Endodermal cell (in vitro differentiated cells): ENCODE measurements around the gene PCCA. TPM values are rescaled to one million over a fixed set of nuclear protein-coding genes. Genes with fewer than 3 reads are reported as not detected.
A peak's percentile ranks its signal among the peaks of the same experiment; 100 is the strongest.

ENCODE experiments used
- DNase-seq: peaks from one replicate; pipeline ENCODE4 v3.0.0-alpha.2; 2017
- H3K27ac ChIP-seq: 2 replicates; pipeline ENCODE4 v1.5.1; 2013; ENCODE audit warnings: mild to moderate bottlenecking, low read depth, low read length, moderate library complexity
- H3K27me3 ChIP-seq: 2 replicates; pipeline ENCODE4 v1.6.1; 2013; ENCODE audit warnings: mild to moderate bottlenecking, low read length, moderate library complexity; ENCODE audit not compliant: insufficient read depth, control insufficient read depth, poor library complexity, severe bottlenecking
- H3K36me3 ChIP-seq: 2 replicates; pipeline ENCODE4 v1.7.0; 2013; ENCODE audit warnings: mild to moderate bottlenecking, low read length, moderate library complexity; ENCODE audit not compliant: control insufficient read depth, insufficient read depth
- H3K4me1 ChIP-seq: one replicate; pipeline ENCODE4 v1.7.0; 2013; ENCODE audit warnings: low read length; ENCODE audit not compliant: control insufficient read depth, insufficient read depth
- H3K4me3 ChIP-seq: 2 replicates; pipeline ENCODE4 v1.5.1; 2013; ENCODE audit warnings: mild to moderate bottlenecking, low read length, moderate library complexity
- H3K9ac ChIP-seq: 2 replicates; pipeline ENCODE4 v1.6.1; 2013; ENCODE audit warnings: mild to moderate bottlenecking, low read length, moderate library complexity; ENCODE audit not compliant: poor library complexity, severe bottlenecking; ENCODE audit errors: extremely low read depth
- H3K9me3 ChIP-seq: 2 replicates; pipeline ENCODE4 v1.6.1; 2013; ENCODE audit warnings: mild to moderate bottlenecking, low read length, moderate library complexity; ENCODE audit not compliant: control insufficient read depth
- H3K27ac Mint-ChIP-seq: 2 replicates; pipeline ENCODE4 v1.8.0; 2020; ENCODE audit warnings: mixed read lengths
- H3K27me3 Mint-ChIP-seq: 2 replicates; pipeline ENCODE4 v1.8.0; 2021; ENCODE audit warnings: mild to moderate bottlenecking, mixed read lengths; ENCODE audit not compliant: insufficient read depth
- H3K36me3 Mint-ChIP-seq: 2 replicates; pipeline ENCODE4 v1.8.0; 2020; ENCODE audit warnings: low read depth, mixed read lengths
- H3K4me1 Mint-ChIP-seq: 2 replicates; pipeline ENCODE4 v1.8.0; 2020; ENCODE audit warnings: mixed read lengths
- H3K4me3 Mint-ChIP-seq: 2 replicates; pipeline ENCODE4 v1.8.0; 2020; ENCODE audit warnings: mild to moderate bottlenecking, moderate library complexity, mixed read lengths
- H3K9me3 Mint-ChIP-seq: 2 replicates; pipeline ENCODE4 v1.8.0; 2020; ENCODE audit warnings: mild to moderate bottlenecking, mixed read lengths
- CTCF ChIP-seq: fragments of 200-600 bp; sonication (generic); conservative IDR thresholded peaks from 2 replicates; pipeline ENCODE4 v1.5.0; 2021; ENCODE audit warnings: antibody characterized with exemption, mild to moderate bottlenecking
- WGBS, 2 experiments: methylation state at CpG; one replicate each; pipeline versions ENCODE4 v1.1.5 to v1.1.7; 2013; ENCODE audit warnings: missing lambda C conversion rate in 2 of 2, mixed read lengths in 1 of 2; ENCODE audit not compliant: insufficient coverage in 1 of 2, insufficient read length in 1 of 2; 5-methylcytosine and 5-hydroxymethylcytosine counted together
- total RNA-seq, 2 donors: library from RNA; stranded (reverse); fragmentation: NEBNext Ultra II Directional in 1 of 2; extraction: Animal tissue kit (Norgen Biotek cat#: 25700) in 1 of 2; gene quantifications; 2 replicates in 1 of 2; 3 replicates in 1 of 2; pipeline ENCODE4 v1.2.1, GENCODE V29; 2021

The PCCA gene
- total RNA-seq, 2 donors from 2014 or later, result 60.2 to 67.2 TPM

GRCh38 chr13:100540621-100541020 is 451.7 kb downstream of the PCCA start:
- H3K27me3 ChIP-seq, result no peaks in the 10 kb centered on the region
- WGBS, 2 experiments, result 94% methylated on average over 3 of the region's 3 CpGs; no CpG with 5 or more reads in 1 of the 2 experiments
- peaks cover 5% of the 10 kb centered on the region for H3K4me1 ChIP-seq
- H3K4me3 ChIP-seq, result no peak overlapping the region
- H3K27ac ChIP-seq, result no peak overlapping the region
- no peaks in the 10 kb centered on the region for H3K36me3 ChIP-seq
- DNase-seq, result no peak
- no peak for TF ChIP-seq CTCF
- Mint-ChIP-seq H3K9me3 (no peaks in the 10 kb centered on the region), H3K27ac (no peak overlapping the region), H3K36me3 (no peaks in the 10 kb centered on the region), H3K27me3 (no peaks in the 10 kb centered on the region), H3K4me3 (no peak overlapping the region), H3K4me1 (peaks cover 16% of the 10 kb centered on the region)
- H3K9ac ChIP-seq, result no peak overlapping the region
- H3K9me3 ChIP-seq, result no peaks in the 10 kb centered on the region

- peaks cover 16% of the 10 kb centered on the region for H3K4me1 Mint-ChIP-seq
- H3K27me3 Mint-ChIP-seq, result no peaks in the 10 kb centered on the region
- Histone ChIP-seq H3K4me3 (no peak overlapping the region), H3K9ac (no peak overlapping the region), H3K27ac (no peak overlapping the region), H3K4me1 (peaks cover 5% of the 10 kb centered on the region), H3K27me3 (no peaks in the 10 kb centered on the region), H3K9me3 (no peaks in the 10 kb centered on the region), H3K36me3 (no peaks in the 10 kb centered on the region)
- H3K27ac Mint-ChIP-seq, result no peak overlapping the region
- no peaks in the 10 kb centered on the region for H3K36me3 Mint-ChIP-seq
- 94 to 98% methylated on average over 18 of the region's 18 CpGs for WGBS, 2 experiments
- TF ChIP-seq CTCF, result no peak
- no peak for DNase-seq
- H3K4me3 Mint-ChIP-seq, result no peak overlapping the region
- H3K9me3 Mint-ChIP-seq, result no peaks in the 10 kb centered on the region
Observed at GRCh38 chr13:100541897-100542825, 453.3 kb downstream of the PCCA start.

- no peak overlapping the region for H3K4me3 ChIP-seq
- peak; percentile 79 for TF ChIP-seq CTCF
- WGBS, 2 experiments, result 90 to 92% methylated on average over 4 to 8 of the region's 8 CpGs
- no peaks in the 10 kb centered on the region for H3K27me3 Mint-ChIP-seq
- peaks cover 5% of the 10 kb centered on the region for H3K4me1 ChIP-seq
- no peak overlapping the region for H3K9ac ChIP-seq
- DNase-seq, result no peak
- no peak overlapping the region for H3K4me3 Mint-ChIP-seq
- no peaks in the 10 kb centered on the region for H3K9me3 ChIP-seq
- H3K27ac Mint-ChIP-seq, result no peak overlapping the region
- no peak overlapping the region for H3K27ac ChIP-seq
- no peaks in the 10 kb centered on the region for H3K27me3 ChIP-seq
- no peaks in the 10 kb centered on the region for H3K36me3 ChIP-seq
- no peaks in the 10 kb centered on the region for H3K36me3 Mint-ChIP-seq
- no peaks in the 10 kb centered on the region for H3K9me3 Mint-ChIP-seq
- H3K4me1 Mint-ChIP-seq, result peaks cover 16% of the 10 kb centered on the region
Observed at GRCh38 chr13:100542826-100543156, 453.9 kb downstream of the PCCA start.
